ENCODE results near the gene ZNF180. TPM values are rescaled to one million over a fixed set of nuclear protein-coding genes. Genes with fewer than 3 reads are reported as not detected.

Gene ZNF180
- total RNA-seq, 1 donor from 2014 or later: 5.3 TPM

DNA sequence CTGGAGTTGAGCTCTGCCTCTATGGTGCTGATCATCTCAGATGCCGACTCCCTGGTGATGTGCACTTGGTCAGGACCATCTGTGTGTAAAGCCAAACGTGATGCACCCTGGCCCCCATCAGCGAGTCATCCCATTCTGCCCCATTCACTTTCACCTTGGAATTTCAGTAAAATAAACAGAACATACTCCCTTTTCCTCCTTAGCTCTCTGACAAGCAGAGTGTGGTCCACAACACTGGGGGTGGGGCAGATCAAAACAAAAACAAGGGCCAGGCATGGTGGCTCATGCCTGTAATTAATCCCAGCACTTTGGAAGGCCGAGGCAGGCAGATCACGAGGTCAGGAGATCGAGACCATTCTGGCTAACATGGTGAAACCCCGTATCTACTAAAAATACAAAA is 16.8 kb upstream of the ZNF180 start:
- no peaks in the 10 kb centered on the region for H3K9me3 ChIP-seq (ENCODE audit: insufficient read depth, low read depth, low read length)
- H3K4me1 ChIP-seq (ENCODE audit: insufficient read depth, low read length): no peaks in the 10 kb centered on the region
- no peaks in the 10 kb centered on the region for H3K27me3 ChIP-seq (ENCODE audit: insufficient read depth, low read length)
- H3K36me3 Mint-ChIP-seq (ENCODE audit: low read depth, unreplicated experiment): no peaks in the 10 kb centered on the region
- TF ChIP-seq EZH2 (IDR thresholded peaks at IDR 0.05; ENCODE audit: insufficient read depth, low read length) (no peak), CTCF (IDR thresholded peaks at IDR 0.05; ENCODE audit: insufficient read depth, low read depth, low read length) (no peak)
- peaks cover 7% of the 10 kb centered on the region for H3K9me3 Mint-ChIP-seq (ENCODE audit: unreplicated experiment)
- no peaks in the 10 kb centered on the region for H4K20me1 ChIP-seq (ENCODE audit: insufficient read depth, low read length)
- no peak overlapping the region for H3K27ac Mint-ChIP-seq (ENCODE audit: unreplicated experiment)
- H3K4me3 ChIP-seq (ENCODE audit: insufficient read depth, low read depth, low read length): no peak overlapping the region
- no peak overlapping the region for H3K27ac ChIP-seq (ENCODE audit: low read depth, low read length)
- no peaks in the 10 kb centered on the region for H3K4me1 Mint-ChIP-seq (ENCODE audit: low read depth, unreplicated experiment)
- no peak overlapping the region for H3K9ac ChIP-seq (ENCODE audit: low read length)
- no peak overlapping the region for H3K4me3 Mint-ChIP-seq (ENCODE audit: unreplicated experiment)
- DNase-seq (ENCODE audit: low read depth) (no peak), FAIRE-seq (no peak)
- H3K27me3 Mint-ChIP-seq (ENCODE audit: low read depth, unreplicated experiment): peaks cover 14% of the 10 kb centered on the region
- H3K36me3 ChIP-seq (ENCODE audit: insufficient read depth, low read length): no peaks in the 10 kb centered on the region
- H2AFZ ChIP-seq (ENCODE audit: low read depth, low read length): no peak overlapping the region
- H3K4me2 ChIP-seq (ENCODE audit: low read length): no peak overlapping the region
- no peaks in the 10 kb centered on the region for H3K79me2 ChIP-seq (ENCODE audit: insufficient read depth, low read length)

GRCh38 chr19:44515907-44516306 is 15.6 kb upstream of the ZNF180 start:
- Histone ChIP-seq H3K9me3 (ENCODE audit: insufficient read depth, low read depth, low read length) (no peaks in the 10 kb centered on the region), H3K4me2 (ENCODE audit: low read length) (no peak overlapping the region), H3K4me3 (ENCODE audit: insufficient read depth, low read depth, low read length) (no peak overlapping the region), H3K79me2 (ENCODE audit: insufficient read depth, low read length) (no peaks in the 10 kb centered on the region), H2AFZ (ENCODE audit: low read depth, low read length) (no peak overlapping the region), H3K9ac (ENCODE audit: low read length) (no peak overlapping the region), H4K20me1 (ENCODE audit: insufficient read depth, low read length) (no peaks in the 10 kb centered on the region), H3K27me3 (ENCODE audit: insufficient read depth, low read length) (no peaks in the 10 kb centered on the region), H3K4me1 (ENCODE audit: insufficient read depth, low read length) (no peaks in the 10 kb centered on the region), H3K27ac (ENCODE audit: low read depth, low read length) (no peak overlapping the region), H3K36me3 (ENCODE audit: insufficient read depth, low read length) (no peaks in the 10 kb centered on the region)
- TF ChIP-seq CTCF (IDR thresholded peaks at IDR 0.05; ENCODE audit: insufficient read depth, low read depth, low read length): no peak
- TF ChIP-seq EZH2 (IDR thresholded peaks at IDR 0.05; ENCODE audit: insufficient read depth, low read length): no peak
- DNase-seq (ENCODE audit: low read depth) (no peak), FAIRE-seq (no peak)
- no peak overlapping the region for H3K27ac Mint-ChIP-seq (ENCODE audit: unreplicated experiment)
- peaks cover 7% of the 10 kb centered on the region for H3K9me3 Mint-ChIP-seq (ENCODE audit: unreplicated experiment)
- H3K4me1 Mint-ChIP-seq (ENCODE audit: low read depth, unreplicated experiment): no peaks in the 10 kb centered on the region
- H3K36me3 Mint-ChIP-seq (ENCODE audit: low read depth, unreplicated experiment): no peaks in the 10 kb centered on the region
- H3K4me3 Mint-ChIP-seq (ENCODE audit: unreplicated experiment): no peak overlapping the region
- H3K27me3 Mint-ChIP-seq (ENCODE audit: low read depth, unreplicated experiment): peaks cover 26% of the 10 kb centered on the region

DNA sequence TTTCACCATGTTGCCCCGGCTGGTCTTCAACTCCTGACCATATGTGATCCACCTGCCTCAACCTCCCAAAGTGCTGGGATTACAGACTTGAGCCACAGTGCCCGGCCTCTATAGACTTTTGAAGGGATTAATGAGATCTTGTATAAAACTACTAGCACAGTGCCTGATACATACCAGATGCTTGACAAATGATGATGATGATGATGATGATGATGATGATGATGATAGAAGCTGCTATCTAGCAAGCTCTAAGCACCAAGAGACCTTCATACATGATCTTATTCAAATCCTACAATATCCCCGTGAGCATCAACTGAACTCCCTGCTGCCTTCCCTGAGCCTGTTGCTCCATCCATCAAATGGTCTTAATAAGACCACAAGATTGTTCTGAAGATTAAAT is 14.7 kb upstream of the ZNF180 start:
- Histone ChIP-seq H3K4me3 (ENCODE audit: insufficient read depth, low read depth, low read length) (no peak overlapping the region), H3K9me3 (ENCODE audit: insufficient read depth, low read depth, low read length) (no peaks in the 10 kb centered on the region), H3K27me3 (ENCODE audit: insufficient read depth, low read length) (no peaks in the 10 kb centered on the region), H3K4me1 (ENCODE audit: insufficient read depth, low read length) (no peaks in the 10 kb centered on the region), H3K79me2 (ENCODE audit: insufficient read depth, low read length) (no peaks in the 10 kb centered on the region), H2AFZ (ENCODE audit: low read depth, low read length) (no peak overlapping the region), H4K20me1 (ENCODE audit: insufficient read depth, low read length) (no peaks in the 10 kb centered on the region), H3K27ac (ENCODE audit: low read depth, low read length) (no peak overlapping the region), H3K9ac (ENCODE audit: low read length) (no peak overlapping the region), H3K4me2 (ENCODE audit: low read length) (no peak overlapping the region), H3K36me3 (ENCODE audit: insufficient read depth, low read length) (no peaks in the 10 kb centered on the region)
- no peak for DNase-seq (ENCODE audit: low read depth)
- Mint-ChIP-seq H3K27me3 (ENCODE audit: low read depth, unreplicated experiment) (peaks cover 34% of the 10 kb centered on the region), H3K36me3 (ENCODE audit: low read depth, unreplicated experiment) (no peaks in the 10 kb centered on the region), H3K27ac (ENCODE audit: unreplicated experiment) (no peak overlapping the region), H3K4me1 (ENCODE audit: low read depth, unreplicated experiment) (no peaks in the 10 kb centered on the region), H3K4me3 (ENCODE audit: unreplicated experiment) (no peak overlapping the region), H3K9me3 (ENCODE audit: unreplicated experiment) (peaks cover 7% of the 10 kb centered on the region)
- no peak for TF ChIP-seq CTCF (IDR thresholded peaks at IDR 0.05; ENCODE audit: insufficient read depth, low read depth, low read length)
- TF ChIP-seq EZH2 (IDR thresholded peaks at IDR 0.05; ENCODE audit: insufficient read depth, low read length): no peak
- FAIRE-seq: no peak

All from astrocyte (in vitro differentiated cells and primary cell).